GM21360 (cell line): ENCODE results near the gene TGFB1.
A peak's percentile ranks its signal among the peaks of the same experiment; 100 is the strongest.
"Not testable (repeated sequence)": the region's sequence is repeated elsewhere in the genome, so short reads cannot be mapped to it uniquely, and the experiment has no call there.

Source experiments
- ATAC-seq: cut with Tn5 transposase; IDR thresholded peaks from one replicate; pipeline ENCODE4 v1.9.1; 2021; ENCODE audit warnings: mild to moderate bottlenecking, moderate library complexity; ENCODE audit not compliant: unreplicated experiment

Gene TGFB1

GRCh38 chr19:41371119-41371518, 17.4 kb upstream of the TGFB1 start:
- not testable (repeated sequence) for ATAC-seq

DNA sequence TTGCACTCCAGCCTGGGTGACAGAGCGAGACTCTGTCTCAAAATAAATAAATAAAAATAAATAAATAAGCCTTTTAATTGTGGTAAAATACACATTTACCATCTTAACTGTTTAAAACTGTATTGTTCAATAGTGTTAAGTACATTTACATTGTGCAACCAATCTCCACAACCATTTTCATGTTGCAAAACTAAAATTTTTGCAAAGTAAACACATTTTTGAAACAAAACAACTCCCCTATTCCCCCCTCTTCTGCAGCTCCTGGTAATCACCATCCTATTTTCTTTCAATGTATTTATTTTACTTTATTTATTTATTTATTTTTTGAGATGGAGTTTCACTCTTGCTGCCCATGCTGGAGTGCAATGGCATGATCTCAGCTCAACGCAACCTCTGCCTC, 16.0 kb upstream of the TGFB1 start:
- ATAC-seq, result no peak

DNA sequence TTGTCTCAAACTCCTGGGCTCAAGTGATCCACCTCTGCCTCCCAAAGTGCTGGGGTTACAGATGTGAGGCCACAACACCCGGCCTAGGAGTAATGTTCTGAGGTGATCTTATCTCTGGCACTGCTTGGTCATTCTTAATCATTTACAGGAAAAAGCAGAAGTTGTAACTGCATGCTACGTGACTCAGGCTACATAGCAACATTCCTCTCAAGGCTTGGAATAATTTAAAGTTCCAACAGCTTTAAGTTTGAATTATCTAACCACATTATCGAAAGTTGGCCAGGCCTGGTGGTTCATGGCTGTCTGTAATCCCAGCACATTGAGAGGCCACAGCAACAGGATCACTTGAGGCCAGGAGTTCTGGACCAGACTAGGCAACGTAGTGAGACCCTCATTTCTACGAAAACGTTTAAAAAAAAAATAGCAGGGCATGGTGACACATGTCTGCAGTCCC, 14.2 kb upstream of the TGFB1 start:
- no peak for ATAC-seq

DNA sequence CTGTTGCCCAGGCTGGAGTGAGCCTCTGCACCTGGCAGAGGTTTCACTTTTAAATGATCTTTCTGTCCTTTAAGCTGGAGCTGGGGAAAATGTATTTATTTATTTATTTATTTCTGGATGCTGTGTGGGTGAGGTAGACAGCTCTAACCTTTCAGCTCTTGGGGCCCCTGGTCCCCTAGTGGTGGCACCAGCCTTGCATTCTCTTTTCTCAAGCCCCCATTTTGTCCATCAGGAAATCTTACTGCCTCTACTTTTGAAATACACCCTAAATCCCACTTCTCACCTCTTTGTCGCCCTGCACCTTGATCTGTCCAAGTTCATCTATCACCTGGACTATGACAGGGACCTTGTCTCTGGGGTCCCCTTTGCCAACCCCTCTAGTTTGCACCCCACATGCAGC, 12.4 kb upstream of the TGFB1 start:
- no peak for ATAC-seq

GRCh38 chr19:41364524-41365391, 11.0 kb upstream of the TGFB1 start:
- no peak for ATAC-seq

GRCh38 chr19:41363753-41364523, 10.2 kb upstream of the TGFB1 start, which contains the start of gene B9D2:
Gene B9D2 (minus strand): TSS chr19:41364149. CDS start chr19:41363519, 630 bp downstream.
- peak; percentile 75 for ATAC-seq

DNA sequence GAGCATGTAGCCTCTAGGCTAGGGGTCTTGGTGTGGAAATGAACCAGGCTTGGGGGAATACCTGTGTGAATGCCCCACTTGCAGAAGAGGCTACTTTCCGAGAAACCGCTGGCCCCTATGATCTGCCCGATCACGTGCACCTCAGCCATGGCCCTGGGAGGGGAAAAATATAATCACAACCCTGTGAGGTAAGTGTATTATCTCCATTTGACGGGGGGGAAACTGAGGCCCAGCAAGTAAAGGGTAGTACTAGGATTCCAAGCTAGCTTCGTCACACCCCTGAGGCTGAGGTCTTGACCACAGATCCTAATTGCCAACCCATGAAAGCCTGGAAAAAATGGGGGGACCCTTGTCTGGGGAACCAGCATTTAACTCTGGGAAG, 9.6 kb upstream of the TGFB1 start:
- no peak for ATAC-seq

GRCh38 chr19:41362143-41362847, 8.6 kb upstream of the TGFB1 start:
- ATAC-seq, result no peak

DNA sequence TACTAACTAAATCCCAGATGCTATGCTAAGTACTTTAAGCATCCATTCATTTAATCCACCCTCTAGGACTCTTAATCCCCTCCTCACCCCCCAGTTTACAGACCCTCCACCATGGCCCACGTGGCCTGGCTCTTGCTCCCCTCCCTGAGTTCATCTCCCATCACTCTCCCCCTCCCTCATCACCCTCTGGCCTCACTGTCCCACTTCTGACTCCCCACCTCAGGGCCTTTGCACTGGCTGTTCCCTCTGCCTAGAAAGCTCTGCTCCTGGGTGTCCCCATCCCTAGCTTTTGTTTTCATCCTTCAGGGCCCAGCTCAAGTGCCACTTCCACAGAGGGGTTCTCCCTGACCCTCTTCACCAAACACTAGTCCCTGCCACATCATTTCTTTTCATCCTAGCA, 6.0 kb upstream of the TGFB1 start:
- ATAC-seq, result no peak

GRCh38 chr19:41357746-41358145, 4.0 kb upstream of the TGFB1 start:
- ATAC-seq, result no peak

DNA sequence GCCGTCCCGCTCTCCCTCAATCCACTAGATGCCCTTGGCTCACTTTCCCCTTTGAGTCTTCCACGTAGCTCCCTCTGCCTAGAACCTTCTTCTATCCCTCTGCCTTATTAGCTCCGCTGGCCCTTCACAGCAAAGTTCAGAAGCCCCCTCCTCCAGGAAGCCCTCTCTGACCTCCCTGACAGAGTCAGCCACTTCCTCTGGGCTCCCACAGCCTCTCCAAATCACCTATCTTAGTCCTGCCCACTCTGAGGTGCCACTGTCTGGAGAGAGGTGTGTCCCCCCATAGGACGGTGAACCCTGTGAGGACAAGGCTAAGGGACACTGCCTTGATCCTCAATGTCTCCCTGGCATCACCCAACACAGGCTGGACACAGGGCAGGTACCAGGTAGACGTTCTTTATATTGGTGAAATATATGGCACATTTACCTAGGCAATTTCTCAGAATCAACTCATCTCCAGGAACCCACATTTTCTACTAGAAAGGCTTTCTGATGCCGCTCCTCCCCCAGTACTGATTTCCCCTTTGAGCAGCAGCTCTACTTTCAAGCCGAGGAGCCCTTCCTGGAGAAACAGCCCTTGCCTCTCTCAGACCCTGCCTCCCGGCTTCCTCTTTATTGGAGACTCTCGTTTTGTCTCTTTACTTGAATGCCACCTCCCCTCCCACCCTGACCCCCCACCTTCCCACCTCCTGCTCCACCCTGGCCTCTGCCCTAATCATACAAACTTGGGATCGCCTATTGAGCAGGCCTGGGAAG, 3.4 kb upstream of the TGFB1 start:
- ATAC-seq, result no peak

DNA sequence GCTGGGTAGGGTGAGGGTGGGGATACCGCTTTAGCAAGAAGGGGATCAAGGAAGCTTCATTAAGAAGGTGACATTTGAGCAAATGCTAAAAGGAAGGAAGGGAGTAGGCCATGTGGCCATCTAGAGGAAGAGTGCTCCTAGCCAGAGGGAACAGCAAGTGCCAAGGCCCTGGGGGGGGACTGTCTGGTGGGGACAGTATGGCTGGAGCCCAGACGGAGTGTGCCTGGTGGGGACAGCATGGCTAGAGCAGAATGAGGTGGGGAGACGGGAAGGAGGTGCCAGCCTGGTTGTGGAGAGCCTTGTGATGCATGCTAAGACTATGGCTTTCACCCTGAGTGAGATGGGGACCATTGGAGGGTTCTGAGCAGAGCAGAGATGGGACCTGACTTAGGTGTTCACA, 2.1 kb upstream of the TGFB1 start:
- no peak for ATAC-seq

- no peak for ATAC-seq
Measured at GRCh38 chr19:41355035-41355434, 1.3 kb upstream of the TGFB1 start.

DNA sequence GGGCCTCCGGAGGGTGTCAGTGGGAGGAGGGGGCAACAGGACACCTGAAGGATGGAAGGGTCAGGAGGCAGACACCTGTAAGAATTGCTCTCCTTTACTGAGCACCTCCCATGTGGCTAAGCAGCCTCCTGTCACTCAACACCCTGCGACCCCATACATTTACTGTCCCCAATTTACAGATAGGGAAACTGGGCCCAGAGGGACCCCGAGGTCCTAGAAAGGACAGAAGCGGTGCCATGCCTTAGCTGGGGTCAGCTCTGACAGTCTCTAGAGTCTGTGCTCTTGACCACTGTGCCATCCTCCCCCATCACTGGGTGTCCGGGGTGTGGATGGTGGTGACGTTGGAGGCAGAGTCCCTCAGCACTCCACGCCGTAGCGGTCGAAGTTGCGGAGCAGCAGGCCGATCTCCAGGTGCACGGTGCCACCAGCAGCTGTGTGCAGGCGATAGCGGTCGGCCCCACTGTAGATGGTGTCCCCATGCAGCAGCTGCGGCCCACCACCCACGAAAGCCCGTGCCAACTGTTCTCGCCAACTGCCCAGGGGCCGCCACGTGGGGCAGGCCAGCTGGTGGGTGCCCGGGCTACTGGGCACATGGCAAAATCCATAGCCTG, 726 bp upstream of the TGFB1 start:
- no peak for ATAC-seq

- ATAC-seq, result no peak
Measured at GRCh38 chr19:41352609-41353465, 885 bp downstream of the TGFB1 start.

DNA sequence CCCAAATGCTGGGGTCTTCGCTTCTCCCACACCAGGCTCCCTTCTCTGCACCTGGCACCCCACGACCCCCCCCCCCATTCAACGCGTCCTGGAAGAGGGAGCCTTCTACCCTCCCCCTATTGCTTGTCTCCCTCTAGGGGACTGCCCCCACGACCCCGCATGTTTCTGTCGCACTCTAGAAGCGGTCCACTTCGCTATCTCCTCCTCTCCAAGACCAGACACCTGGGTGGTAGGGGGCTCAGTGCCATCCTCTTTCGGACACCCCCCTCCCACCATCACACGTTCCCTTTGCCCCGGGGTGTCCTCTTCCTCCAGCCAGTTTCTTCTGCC, 1.5 kb downstream of the TGFB1 start:
- ATAC-seq, result no peak

DNA sequence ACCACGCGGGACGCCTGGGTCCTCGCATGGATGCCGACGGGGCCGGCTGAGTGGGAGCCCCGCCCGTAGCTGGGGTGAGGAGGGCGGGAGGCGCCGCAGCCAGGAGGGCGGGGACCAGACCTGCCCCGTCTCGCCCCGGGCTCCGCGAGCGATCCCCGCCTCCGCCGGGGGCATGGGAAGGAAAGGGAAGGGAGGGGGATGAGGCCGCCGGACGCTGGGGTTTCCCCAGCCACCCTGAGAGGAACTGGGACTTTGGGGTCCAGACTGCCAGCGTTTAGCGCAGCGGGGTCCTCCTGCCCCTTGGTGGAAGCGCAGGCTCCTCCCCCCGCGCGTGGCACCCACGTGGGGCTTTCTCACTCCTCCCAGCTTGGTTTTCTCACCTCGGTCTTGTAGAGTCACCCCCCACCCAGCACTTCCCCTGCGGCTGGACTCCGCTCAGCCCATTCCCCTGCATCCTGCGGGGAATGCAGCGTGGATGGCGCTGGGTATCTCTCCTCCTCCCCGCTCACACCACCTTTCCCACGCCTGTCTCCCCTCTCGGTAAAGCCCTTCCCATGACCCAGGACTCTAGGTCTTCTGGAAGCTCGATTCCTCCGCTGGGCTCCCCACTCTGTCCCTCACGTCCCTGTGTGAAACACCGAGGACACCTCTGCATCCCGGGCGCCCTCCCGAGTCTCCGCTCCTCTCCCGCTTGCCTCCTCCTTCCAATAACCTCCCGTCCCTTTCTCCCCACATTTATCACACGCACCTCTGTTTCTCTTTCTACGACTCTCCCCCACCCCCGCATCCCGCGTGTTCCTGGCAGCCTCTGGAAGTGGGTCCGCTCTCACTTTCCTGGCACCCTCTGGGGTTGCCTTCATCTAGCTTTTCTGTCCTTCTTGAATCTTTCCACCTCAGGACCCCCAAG, 2.1 kb downstream of the TGFB1 start:
- peak; percentile 40 for ATAC-seq

DNA sequence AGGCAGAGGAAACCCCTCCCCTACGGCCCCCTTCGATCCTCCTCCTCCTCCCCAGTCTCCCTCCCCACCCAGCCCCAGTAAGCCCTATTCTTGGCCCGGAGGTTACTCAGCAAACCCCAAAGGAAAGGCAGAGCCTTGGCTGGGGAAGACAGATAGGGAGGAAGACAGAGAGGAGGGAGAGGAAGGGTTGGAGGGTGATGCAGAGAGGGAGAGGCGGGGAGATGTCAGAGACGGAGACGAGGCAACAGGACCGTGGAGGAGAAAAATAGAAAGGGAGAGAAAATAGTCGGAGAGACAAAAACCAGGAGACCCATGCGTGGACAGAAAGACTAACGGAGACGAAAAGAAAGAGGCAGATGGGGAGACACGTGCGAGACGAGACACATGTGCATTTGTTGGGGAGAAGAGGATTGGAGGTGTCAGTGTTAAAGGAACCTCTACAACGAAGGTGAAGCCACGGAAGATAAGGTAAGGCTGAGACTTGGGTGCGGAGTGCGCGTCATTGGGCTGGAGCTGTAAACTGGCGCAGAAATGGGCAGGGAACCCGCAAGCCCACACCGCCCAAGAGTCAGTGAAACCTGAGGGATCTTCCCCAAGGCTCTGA, 2.9 kb downstream of the TGFB1 start:
- no peak for ATAC-seq
